Measurements from ENCODE around the gene USP25.

The USP25 gene

GRCh38 chr21:15853126-15853525 lies 123.3 kb downstream of the USP25 start:
- ATAC-seq (replicated peaks) (no peak), DNase-seq (no peak)
- peaks cover 0 to 3% of the 10 kb centered on the region in 2 donors for H3K4me1 Mint-ChIP-seq
- H3K27me3 Mint-ChIP-seq: no peaks in the 10 kb centered on the region
- H3K36me3 Mint-ChIP-seq: peaks cover 23 to 34% of the 10 kb centered on the region in 2 donors
- no peak overlapping the region for H3K4me3 Mint-ChIP-seq
- H3K27ac Mint-ChIP-seq: no peak overlapping the region
- peaks cover 4% of the 10 kb centered on the region in 2 donors for H3K9me3 Mint-ChIP-seq

- no peaks in the 10 kb centered on the region for H3K27me3 Mint-ChIP-seq
- no peak overlapping the region for H3K4me3 Mint-ChIP-seq
- peaks cover 18 to 26% of the 10 kb centered on the region in 2 donors for H3K36me3 Mint-ChIP-seq
- H3K4me1 Mint-ChIP-seq: peaks cover 0 to 3% of the 10 kb centered on the region in 2 donors
- no peak overlapping the region for H3K27ac Mint-ChIP-seq
- ATAC-seq (replicated peaks) (no peak), DNase-seq (no peak)
- peaks cover 4% of the 10 kb centered on the region in 2 donors for H3K9me3 Mint-ChIP-seq
These were observed 127.0 kb downstream of the USP25 start for GRCh38 chr21:15856813-15857212.

- H3K4me3 Mint-ChIP-seq: no peak overlapping the region
- no peak for ATAC-seq (replicated peaks)
- H3K27ac Mint-ChIP-seq: no peak overlapping the region
- peaks cover 0 to 3% of the 10 kb centered on the region in 2 donors for H3K4me1 Mint-ChIP-seq
- DNase-seq: no peak
- peaks cover 4% of the 10 kb centered on the region in 2 donors for H3K9me3 Mint-ChIP-seq
- H3K27me3 Mint-ChIP-seq: no peaks in the 10 kb centered on the region
- H3K36me3 Mint-ChIP-seq: peaks cover 18 to 26% of the 10 kb centered on the region in 2 donors
These were observed 128.0 kb downstream of the USP25 start for GRCh38 chr21:15857740-15858139.

GRCh38 chr21:15860541-15860940 lies 130.8 kb downstream of the USP25 start:
- Mint-ChIP-seq H3K9me3 (peaks cover 2 to 4% of the 10 kb centered on the region in 2 donors), H3K27ac (no peak overlapping the region), H3K4me3 (no peak overlapping the region)

GRCh38 chr21:15868940-15869339 lies 139.2 kb downstream of the USP25 start:
- Mint-ChIP-seq H3K4me1 (no peaks in the 10 kb centered on the region), H3K36me3 (peaks cover 15 to 22% of the 10 kb centered on the region in 2 donors), H3K9me3 (no peaks in the 10 kb centered on the region), H3K27me3 (no peaks in the 10 kb centered on the region), H3K27ac (no peak overlapping the region), H3K4me3 (no peak overlapping the region)
- DNase-seq (no peak), ATAC-seq (replicated peaks) (no peak)

More at GRCh38 chr21:15860541-15860940, 130.8 kb downstream of the USP25 start:
- ATAC-seq (replicated peaks) (no peak), DNase-seq (no peak)
- H3K4me1 Mint-ChIP-seq: peaks cover 0 to 3% of the 10 kb centered on the region in 2 donors
- peaks cover 7 to 8% of the 10 kb centered on the region in 2 donors for H3K36me3 Mint-ChIP-seq
- no peaks in the 10 kb centered on the region for H3K27me3 Mint-ChIP-seq

- ATAC-seq (replicated peaks) (peak in 1 of 2 donors; percentile 50), DNase-seq (no peak)
- peaks cover 2 to 3% of the 10 kb centered on the region in 2 donors for H3K9me3 Mint-ChIP-seq
- H3K27ac Mint-ChIP-seq: no peak overlapping the region
- no peaks in the 10 kb centered on the region for H3K4me1 Mint-ChIP-seq
- no peaks in the 10 kb centered on the region for H3K27me3 Mint-ChIP-seq
- no peak overlapping the region for H3K4me3 Mint-ChIP-seq
- H3K36me3 Mint-ChIP-seq: peaks cover 28 to 32% of the 10 kb centered on the region in 2 donors
These were observed 141.0 kb downstream of the USP25 start for GRCh38 chr21:15870819-15871218.

- DNase-seq (no peak), ATAC-seq (replicated peaks) (no peak)
- H3K9me3 Mint-ChIP-seq: peaks cover 2 to 4% of the 10 kb centered on the region in 2 donors
- peaks cover 31 to 36% of the 10 kb centered on the region in 2 donors for H3K36me3 Mint-ChIP-seq
- no peak overlapping the region for H3K27ac Mint-ChIP-seq
- no peak overlapping the region for H3K4me3 Mint-ChIP-seq
- H3K27me3 Mint-ChIP-seq: no peaks in the 10 kb centered on the region
- H3K4me1 Mint-ChIP-seq: peaks cover 0 to 2% of the 10 kb centered on the region in 2 donors
These were observed 142.5 kb downstream of the USP25 start for GRCh38 chr21:15872236-15872635.

- DNase-seq (no peak), ATAC-seq (replicated peaks) (no peak)
- H3K27me3 Mint-ChIP-seq: no peaks in the 10 kb centered on the region
- H3K4me1 Mint-ChIP-seq: peaks cover 0 to 2% of the 10 kb centered on the region in 2 donors
- no peak overlapping the region for H3K4me3 Mint-ChIP-seq
- H3K36me3 Mint-ChIP-seq: peaks cover 27 to 35% of the 10 kb centered on the region in 2 donors
- H3K27ac Mint-ChIP-seq: no peak overlapping the region
- H3K9me3 Mint-ChIP-seq: peaks cover 2 to 4% of the 10 kb centered on the region in 2 donors
These were observed 144.8 kb downstream of the USP25 start for GRCh38 chr21:15874615-15875014.

- Mint-ChIP-seq H3K9me3 (peaks cover 3 to 4% of the 10 kb centered on the region in 2 donors), H3K4me1 (peaks cover 0 to 2% of the 10 kb centered on the region in 2 donors), H3K36me3 (peaks cover 31 to 41% of the 10 kb centered on the region in 2 donors), H3K27ac (no peak overlapping the region), H3K4me3 (no peak overlapping the region), H3K27me3 (no peaks in the 10 kb centered on the region)
- no peak for DNase-seq
- ATAC-seq (replicated peaks): no peak
These were observed 145.5 kb downstream of the USP25 start for GRCh38 chr21:15875286-15875685.

- no peak overlapping the region for H3K27ac Mint-ChIP-seq
- no peaks in the 10 kb centered on the region for H3K4me1 Mint-ChIP-seq
- H3K27me3 Mint-ChIP-seq: peaks cover 0 to 11% of the 10 kb centered on the region in 2 donors
- no peak for ATAC-seq (replicated peaks)
- H3K4me3 Mint-ChIP-seq: no peak overlapping the region
- H3K9me3 Mint-ChIP-seq: peaks cover 0 to 4% of the 10 kb centered on the region in 2 donors
- H3K36me3 Mint-ChIP-seq: no peaks in the 10 kb centered on the region
- DNase-seq: no peak
These were observed 164.1 kb downstream of the USP25 start for GRCh38 chr21:15893902-15894301.

- H3K27me3 Mint-ChIP-seq: peaks cover 0 to 16% of the 10 kb centered on the region in 2 donors
- ATAC-seq (replicated peaks): no peak
- no peaks in the 10 kb centered on the region for H3K4me1 Mint-ChIP-seq
- no peak overlapping the region for H3K27ac Mint-ChIP-seq
- peaks cover 0 to 2% of the 10 kb centered on the region in 2 donors for H3K36me3 Mint-ChIP-seq
- DNase-seq: no peak
- no peak overlapping the region for H3K4me3 Mint-ChIP-seq
- H3K9me3 Mint-ChIP-seq: peaks cover 3 to 8% of the 10 kb centered on the region in 2 donors
These were observed 164.8 kb downstream of the USP25 start for GRCh38 chr21:15894596-15894995.

GRCh38 chr21:15895142-15896106 lies 165.6 kb downstream of the USP25 start:
- Mint-ChIP-seq H3K27me3 (peaks cover 0 to 17% of the 10 kb centered on the region in 2 donors), H3K27ac (no peak overlapping the region), H3K36me3 (peaks cover 0 to 2% of the 10 kb centered on the region in 2 donors), H3K9me3 (peaks cover 5 to 11% of the 10 kb centered on the region in 2 donors), H3K4me3 (no peak overlapping the region), H3K4me1 (no peaks in the 10 kb centered on the region)
- DNase-seq (no peak), ATAC-seq (replicated peaks) (no peak)

- Mint-ChIP-seq H3K27me3 (peaks cover 0 to 17% of the 10 kb centered on the region in 2 donors), H3K4me3 (no peak overlapping the region)
These were observed 166.7 kb downstream of the USP25 start for GRCh38 chr21:15896501-15896900.

GRCh38 chr21:15904389-15904788 lies 174.6 kb downstream of the USP25 start:
- H3K4me3 Mint-ChIP-seq: no peak overlapping the region
- H3K9me3 Mint-ChIP-seq: peaks cover 27 to 30% of the 10 kb centered on the region in 2 donors
- no peak for ATAC-seq (replicated peaks)
- no peaks in the 10 kb centered on the region for H3K4me1 Mint-ChIP-seq
- DNase-seq: no peak
- peaks cover 0 to 3% of the 10 kb centered on the region in 2 donors for H3K27me3 Mint-ChIP-seq
- H3K36me3 Mint-ChIP-seq: peaks cover 0 to 2% of the 10 kb centered on the region in 2 donors
- no peak overlapping the region for H3K27ac Mint-ChIP-seq

More at GRCh38 chr21:15896501-15896900, 166.7 kb downstream of the USP25 start:
- DNase-seq (no peak), ATAC-seq (replicated peaks) (no peak)
- H3K36me3 Mint-ChIP-seq: peaks cover 0 to 2% of the 10 kb centered on the region in 2 donors
- no peak overlapping the region for H3K27ac Mint-ChIP-seq
- H3K4me1 Mint-ChIP-seq: no peaks in the 10 kb centered on the region
- peaks cover 13 to 21% of the 10 kb centered on the region in 2 donors for H3K9me3 Mint-ChIP-seq
